GM11168 (cell line): ENCODE measurements around the gene STOML1.

Experiments
- in situ Hi-C: fragments of 300-500 bp; cut with MboI; formaldehyde crosslinking; loops from one replicate; pipeline ENCODE4 v1.12.0; 2022; ENCODE audit warnings: low sequenced_read_pairs; ENCODE audit not compliant: unreplicated experiment

Gene STOML1, protein sequence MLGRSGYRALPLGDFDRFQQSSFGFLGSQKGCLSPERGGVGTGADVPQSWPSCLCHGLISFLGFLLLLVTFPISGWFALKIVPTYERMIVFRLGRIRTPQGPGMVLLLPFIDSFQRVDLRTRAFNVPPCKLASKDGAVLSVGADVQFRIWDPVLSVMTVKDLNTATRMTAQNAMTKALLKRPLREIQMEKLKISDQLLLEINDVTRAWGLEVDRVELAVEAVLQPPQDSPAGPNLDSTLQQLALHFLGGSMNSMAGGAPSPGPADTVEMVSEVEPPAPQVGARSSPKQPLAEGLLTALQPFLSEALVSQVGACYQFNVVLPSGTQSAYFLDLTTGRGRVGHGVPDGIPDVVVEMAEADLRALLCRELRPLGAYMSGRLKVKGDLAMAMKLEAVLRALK

DNA sequence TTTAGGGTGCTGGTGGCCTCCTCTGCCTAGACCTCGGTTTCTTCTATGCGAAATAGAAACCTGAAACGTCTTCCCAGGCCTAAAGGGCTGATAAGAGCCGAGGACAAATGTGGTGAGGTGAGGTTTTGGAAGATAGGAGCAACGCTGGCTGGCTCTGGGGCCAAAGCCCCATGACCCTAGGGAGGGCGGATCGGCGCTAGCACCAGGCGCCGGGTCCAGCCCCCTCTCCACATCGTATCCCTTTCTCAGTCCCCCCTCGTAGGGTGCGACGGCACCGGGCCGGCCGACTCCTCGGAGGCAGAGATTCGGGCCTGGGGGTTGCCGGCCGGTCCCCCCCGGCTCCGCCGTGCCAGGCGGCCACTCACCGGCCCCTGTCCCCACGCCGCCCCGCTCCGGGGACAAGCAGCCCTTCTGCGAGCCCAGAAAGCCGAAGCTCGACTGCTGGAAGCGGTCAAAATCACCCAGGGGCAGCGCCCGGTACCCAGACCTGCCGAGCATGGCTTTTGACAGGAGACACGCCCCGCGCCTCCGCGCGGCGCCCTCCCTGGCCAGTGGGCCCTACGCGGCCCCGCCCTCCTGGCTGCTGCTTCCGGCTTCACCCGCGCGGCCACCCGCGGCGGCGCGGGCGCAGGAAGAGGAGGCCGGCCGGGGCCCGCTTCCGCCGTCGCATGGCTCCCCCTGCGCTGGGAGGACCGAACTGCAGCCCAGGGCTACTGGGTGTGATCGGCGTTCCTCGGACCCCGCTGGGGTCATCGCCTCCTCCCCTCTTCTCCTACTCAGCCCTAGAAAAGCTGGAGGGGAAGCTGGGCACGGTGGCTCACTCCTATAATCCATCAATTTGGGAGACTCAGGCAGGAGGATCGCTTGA, at the start of gene STOML1:
STOML1 (minus strand) TSS at position 570 of the 868 bp plus-strand sequence; CDS start at position 498, 72 bp downstream.
- in situ Hi-C loops: no loop called here

DNA sequence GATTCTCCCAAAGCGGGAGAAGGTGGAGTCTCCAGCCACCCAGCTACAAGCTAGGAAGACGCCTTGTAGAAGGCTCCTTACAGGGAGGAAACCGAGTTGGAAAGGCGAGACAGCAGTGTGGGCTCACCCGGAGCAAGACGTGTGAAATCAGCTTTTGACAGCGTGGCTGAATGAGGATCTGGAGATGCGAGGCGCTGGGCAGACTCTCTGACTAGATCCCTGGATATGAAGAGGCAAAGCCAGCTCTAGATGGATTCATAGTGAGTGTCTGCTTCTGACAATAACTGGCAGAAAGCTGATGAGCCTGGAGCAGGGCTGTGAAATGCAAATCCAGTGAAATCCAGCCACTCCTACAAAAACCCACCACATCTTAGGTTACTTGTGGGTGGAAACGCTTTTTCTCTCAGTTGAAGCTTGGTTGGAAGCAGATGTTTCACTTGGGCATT, 49.2 kb upstream of the STOML1 start:
- in situ Hi-C loops: no loop called here

DNA sequence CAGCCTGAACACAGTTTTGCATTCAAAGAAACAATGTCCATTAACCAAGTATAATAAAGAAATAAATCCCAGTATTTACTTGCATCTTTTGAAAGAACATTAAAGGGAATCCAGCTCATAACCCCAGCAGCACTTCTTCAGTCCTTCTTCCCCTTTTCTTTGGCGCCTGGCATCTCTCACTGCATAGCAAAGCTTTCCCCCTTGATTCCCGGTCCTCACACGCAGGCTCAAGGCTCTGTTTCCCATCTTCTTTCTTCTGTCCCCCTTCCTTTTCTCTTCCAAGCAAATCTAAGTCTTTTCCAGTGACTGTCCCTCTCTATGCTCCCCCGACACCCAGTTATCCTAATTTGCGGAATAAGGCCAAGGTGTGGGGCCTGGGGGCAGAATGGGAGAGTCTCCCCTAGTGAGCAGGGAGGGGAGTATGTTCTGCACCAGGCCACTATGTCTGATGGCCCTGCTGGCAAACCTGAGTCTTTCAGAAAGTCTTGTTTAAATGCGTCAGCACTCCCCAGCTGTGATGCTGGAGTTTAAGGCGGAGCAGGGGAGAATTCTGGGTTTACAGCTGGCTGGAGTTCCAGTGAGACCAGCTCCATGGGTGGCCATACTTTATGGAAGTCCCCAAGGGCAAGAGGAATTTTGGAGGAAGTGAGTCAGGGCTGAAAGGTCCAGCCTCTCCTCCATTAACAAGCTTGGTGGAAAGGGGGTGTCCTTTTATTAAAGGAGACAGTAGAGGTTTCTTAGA, 48.2 kb upstream of the STOML1 start:
- in situ Hi-C loops: no loop called here

DNA sequence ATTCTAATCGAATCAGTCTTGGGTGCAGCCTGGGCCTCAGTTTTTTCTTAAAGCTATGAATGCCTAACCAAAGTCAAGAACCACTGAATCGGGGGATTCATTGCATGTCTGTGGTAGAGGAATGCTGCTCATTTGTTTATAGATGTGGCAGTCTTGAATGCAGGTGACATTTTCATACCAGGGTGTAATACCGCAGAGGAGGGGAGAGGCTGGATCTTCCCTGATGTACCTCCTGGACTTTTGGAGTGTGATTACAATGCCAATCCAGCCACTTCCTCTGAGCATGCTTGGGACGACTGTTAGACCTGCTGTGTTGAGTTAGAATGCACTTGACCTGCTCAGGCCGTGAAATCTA, 47.5 kb upstream of the STOML1 start:
- in situ Hi-C loops: no loop called here

DNA sequence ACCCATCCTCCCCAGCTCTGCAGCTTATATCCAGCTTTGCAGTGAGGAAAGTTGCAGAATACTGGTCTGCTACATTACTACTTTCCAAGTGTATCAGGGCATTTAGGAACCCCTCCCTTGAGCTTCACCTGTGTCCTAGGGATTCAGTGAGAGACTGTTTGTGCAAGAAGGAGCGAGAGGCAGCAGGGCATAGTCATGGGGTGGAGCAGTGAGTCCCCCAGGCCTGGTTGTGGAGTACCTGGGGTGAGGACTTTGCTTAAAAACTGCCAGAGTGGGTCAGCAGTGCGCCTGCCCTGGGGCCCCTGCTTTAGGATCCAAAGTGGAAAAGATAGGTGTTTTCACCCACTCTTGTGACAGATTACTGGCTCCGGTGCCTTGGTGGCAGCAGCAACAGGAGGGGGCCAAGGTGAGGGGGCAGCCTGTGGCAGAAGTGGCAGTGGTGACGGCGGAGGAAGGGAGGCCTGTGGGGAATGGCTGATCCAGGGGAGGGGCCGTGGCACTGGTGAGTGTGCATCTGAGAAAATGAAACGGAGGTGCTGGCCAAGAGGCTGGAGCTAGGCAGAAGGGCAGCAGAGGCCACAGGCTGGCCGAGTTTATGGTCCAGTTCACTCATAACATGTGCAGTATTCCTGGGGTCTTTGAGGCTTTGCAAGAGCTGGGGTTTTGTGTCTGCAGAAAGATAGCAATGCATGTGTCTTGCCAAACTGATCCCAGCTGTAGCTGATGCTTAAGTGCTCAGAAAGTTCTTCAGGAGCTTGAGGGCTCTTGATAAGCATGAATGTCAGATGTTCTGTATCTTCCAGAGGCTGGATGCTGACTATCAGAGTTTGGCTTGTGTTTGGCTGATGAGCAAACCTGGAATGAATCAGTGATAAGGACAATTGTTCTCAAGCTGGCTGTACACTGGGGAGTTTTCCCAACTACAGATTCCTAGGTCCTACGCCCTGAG, 46.9 kb upstream of the STOML1 start:
- in situ Hi-C loops: no loop called here

DNA sequence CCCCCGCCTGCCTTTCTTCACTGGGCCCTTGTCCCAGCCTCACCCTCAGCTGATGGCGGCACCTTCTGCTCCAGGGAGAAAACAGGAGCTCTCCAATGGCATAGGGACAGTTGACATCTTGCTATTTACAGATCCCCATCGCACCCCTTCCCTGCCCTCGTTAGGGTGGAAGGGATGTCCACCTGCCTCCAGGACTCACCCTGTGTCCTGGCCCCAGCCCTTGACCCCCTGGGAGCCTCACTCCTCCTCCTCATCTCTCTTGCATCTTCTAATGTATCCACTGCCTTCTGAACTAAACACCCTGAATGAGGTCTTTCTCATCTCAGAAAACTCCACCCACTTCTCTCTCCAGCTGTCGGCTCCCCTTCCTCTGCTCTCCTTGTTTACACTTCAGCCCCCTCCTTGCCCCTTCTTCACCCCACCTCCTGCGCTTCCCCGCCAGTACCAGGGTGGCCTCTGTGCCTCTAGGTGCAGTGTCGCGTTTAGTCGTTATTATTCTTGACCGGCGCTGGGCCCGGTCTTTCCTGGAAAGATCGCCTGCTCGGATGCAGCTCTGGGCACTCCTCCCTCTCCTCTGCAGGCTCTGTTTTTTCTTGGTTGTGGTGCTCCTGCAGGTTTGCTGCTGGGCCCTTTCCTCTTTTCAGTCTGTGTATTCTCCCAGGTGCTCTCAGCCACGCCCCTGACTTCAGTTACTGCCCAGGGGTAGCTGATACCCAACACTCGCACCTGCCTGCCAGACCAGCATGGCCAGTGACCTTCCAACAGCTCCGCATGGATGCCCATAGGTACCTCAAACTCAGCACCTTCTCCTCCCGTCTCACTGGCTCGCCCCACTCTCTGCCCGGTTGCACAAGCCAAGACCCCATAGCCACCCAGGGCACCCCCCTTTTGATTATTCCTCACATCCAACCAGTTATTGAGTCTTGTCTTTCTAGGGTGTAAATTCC, 45.3 kb upstream of the STOML1 start:
- in situ Hi-C loops: no loop called here

DNA sequence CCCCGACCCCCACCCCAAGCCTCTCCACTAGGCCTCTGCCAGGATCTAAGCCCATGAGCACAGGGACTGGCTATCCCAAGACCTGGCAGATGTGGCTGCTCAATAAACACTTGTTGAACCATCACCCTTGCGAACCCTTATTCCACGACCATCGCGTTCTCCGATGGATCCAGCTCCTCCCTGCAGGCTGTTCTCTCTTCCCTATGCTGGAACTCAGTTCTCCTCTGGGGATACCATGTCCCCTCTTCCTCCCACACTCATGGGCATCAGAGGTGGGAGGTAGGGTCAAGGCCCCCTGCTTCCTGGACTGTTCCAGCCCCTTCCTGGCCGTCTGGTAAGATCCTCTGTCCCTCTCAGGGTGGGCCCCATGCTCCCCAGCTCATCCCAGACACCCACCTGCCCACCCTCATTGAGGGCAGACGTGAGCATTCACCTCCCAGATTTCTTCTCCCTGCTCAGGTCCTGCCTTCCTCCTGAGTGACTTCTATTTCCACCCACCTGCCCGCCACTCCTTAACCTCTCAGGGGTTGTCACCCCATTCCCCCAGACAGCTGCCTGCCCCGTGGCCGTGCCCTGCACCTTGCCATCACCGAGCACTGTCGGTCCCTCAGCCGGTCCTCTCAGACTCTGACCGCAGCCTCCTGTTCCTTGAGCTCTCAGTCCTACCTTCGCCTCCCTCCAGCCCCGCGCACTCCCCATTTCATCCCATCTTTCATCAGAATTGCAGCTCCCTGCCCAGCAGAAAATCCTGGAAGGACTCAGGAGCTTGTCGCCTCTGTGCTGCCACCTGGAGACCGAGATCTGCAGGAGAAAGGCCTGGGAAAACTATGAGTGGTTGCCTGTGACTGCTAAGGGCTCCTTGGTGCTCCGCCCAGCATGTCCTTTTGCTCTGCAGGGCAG, 44.4 kb upstream of the STOML1 start:
- in situ Hi-C loops: no loop called here

DNA sequence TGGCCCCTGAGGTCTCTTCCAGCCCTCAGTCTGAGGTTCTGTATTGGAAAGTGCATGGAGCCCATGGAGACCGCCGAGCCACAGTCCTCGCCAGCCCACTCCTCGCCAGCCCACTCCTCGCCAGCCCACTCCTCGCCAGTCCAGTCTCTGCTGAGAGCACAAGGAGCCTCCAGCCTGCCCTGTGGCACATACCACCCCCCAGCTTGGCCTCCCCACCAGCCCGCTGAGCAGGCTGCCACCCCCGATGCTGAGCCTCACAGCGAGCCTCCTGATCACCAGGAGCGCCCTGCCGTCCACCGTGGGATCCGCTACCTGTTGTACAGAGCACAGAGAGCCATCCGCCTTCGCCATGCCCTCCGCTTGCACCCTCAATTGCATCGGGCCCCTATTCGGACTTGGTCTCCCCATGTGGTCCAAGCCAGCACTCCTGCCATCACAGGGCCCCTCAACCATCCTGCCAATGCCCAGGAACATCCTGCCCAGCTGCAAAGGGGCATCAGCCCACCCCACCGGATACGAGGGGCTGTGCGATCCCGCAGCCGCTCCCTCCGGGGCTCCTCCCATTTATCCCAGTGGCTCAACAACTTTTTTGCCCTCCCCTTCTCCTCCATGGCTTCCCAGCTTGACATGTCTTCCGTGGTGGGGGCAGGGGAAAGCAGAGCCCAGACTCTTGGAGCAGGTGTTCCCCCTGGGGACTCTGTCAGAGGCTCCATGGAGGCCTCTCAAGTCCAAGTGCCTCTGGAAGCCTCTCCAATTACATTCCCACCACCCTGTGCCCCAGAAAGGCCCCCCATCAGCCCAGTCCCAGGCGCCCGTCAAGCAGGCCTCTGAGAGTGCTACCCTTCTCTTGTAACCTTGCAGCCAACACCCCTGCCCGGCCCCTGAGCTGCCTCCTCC, 43.3 kb upstream of the STOML1 start:
- in situ Hi-C loops: no loop called here

DNA sequence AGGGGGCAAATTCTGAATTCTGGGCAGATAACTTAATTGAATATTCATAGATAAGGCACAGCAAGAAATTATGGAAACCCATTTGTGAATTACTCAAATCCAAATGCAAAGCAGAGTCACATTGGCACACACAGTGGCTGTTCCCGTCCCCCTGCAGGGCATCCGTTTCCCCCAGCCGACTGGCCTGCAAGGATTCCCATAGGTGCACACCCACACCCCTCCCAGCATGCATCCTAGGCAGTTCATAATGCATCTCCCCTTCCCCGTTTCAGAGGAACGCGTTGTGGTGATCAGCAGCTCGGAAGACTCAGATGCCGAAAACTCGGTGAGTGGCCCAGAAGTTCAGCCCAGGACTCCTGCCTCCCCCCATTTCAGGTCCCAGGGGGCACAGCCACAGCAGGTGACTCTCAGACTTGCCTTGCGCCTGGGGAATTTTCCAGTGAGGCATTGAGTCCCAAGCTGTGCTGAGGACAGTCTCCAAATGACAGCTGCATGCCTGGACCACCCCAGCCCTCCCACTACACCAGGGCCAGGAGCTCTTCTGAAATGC, 42.2 kb upstream of the STOML1 start:
- in situ Hi-C loops: no loop called here

DNA sequence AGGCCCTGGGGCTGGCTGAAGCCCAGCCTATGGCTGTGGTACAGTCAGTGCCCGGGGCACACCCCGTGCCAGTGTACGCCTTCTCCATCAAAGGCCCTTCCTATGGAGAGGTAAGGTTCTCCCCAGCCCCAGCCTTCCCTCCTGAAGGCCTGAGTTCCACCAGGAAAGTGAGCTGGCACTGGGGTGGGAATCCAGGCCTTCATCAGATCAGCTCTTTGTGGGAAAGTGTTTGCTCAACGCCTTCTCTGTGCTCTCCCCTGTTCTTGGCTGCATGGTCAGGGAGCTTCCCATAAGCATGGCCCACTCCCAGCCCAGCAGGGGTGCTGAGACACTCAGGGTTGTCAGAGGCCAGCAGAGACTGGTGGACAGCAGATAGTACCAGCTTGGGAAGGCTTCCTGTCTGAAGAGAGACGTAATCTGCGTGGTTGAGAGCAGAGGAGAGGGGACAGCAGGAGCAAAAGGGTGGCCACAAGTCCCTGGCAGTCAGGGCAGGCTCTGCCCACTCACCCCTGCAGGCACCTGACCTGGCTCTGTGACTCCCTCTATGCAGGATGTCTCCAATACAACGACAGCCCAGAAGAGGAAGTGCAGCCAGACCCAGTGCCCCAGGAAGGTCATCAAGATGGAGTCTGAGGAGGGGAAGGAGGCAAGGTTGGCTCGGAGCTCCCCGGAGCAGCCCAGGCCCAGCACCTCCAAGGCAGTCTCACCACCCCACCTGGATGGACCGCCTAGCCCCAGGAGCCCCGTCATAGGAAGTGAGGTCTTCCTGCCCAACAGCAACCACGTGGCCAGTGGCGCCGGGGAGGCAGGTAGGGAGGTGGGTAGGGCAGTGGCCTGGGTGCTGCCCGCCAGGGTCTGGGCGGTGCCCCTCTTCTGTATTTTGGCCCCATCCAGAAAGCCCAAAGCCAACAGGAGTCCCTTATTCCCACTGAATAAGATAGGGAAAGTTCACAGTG, 40.8 kb upstream of the STOML1 start:
- in situ Hi-C loops: no loop called here

DNA sequence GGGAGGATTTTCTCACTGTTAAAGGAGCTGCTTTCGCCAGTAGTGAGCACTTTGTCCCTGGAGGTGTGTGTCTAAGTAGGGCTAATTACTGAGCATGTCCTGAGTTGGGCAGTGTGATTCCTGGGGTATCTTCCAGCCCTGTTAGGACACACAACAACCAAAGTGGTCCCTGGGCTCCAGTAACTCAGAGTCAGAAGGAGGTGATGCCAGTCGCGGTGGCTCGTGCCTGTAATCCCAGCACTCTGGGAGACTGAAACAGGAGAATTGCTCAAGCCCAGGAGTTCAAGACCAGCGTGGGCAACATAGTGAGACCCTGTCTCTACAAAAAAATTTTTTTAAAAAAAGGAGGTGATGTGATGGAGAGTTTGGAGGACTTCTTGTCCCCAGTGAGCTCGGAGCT, 40.0 kb upstream of the STOML1 start:
- in situ Hi-C loops: no loop called here

DNA sequence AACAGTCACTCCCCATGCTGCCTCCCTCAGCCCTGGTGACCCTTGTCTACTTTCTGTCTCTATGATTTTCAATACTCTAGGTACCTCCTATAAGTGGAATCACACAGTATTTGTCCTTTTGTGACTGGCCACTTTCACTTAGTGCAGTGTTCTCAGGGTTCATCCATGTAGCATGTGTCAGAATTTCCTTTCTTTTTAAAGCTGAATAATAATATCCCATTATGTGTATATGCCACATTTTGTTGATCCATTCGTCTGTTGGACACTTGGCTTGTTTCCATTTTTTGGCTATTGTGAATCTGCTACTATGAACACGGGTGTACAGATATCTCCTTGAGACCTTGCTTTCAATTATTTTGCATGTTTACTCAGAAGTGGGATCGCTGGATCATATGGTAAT, 36.6 kb upstream of the STOML1 start:
- in situ Hi-C loops: no loop called here

DNA sequence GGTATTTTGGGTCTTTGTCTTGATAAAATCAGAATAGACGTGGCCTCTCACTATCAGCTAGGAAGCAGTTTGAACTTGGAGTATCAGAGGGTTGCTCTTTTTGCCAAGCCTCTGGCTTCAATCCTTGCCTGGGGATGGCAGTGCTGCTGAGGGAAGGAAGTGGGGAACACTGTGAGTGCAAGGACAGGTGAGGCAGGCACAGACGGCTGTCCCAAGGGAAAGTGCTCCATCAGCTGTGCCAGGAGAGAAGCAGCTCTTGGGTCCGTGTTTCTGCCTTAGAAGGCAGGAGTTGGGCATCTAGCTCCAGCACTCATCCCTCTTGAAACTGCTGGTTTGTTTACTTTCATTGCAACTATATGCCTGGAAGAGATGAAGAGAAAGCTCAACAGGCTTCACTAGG, 35.6 kb upstream of the STOML1 start:
- in situ Hi-C loops: no loop called here

DNA sequence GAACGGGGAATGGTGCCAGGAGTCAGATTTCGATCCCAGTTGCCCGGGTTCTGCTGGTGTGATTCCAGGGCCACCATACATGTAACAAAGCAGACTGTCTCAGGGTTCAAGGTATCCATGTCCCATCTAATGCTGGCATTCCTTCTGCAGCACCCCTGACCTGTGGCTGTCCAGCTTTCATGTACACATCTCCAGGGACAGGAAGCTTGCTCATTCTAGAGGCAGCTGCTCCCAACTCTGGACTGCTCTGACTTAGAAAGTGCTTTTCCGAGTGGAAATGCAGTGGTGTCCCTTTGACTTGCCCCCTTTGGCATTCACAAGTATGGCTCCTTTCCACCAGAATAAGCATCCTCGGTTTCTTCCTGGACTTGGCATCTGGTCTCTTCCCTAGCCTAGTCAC, 33.3 kb upstream of the STOML1 start:
- in situ Hi-C loops: no loop called here

DNA sequence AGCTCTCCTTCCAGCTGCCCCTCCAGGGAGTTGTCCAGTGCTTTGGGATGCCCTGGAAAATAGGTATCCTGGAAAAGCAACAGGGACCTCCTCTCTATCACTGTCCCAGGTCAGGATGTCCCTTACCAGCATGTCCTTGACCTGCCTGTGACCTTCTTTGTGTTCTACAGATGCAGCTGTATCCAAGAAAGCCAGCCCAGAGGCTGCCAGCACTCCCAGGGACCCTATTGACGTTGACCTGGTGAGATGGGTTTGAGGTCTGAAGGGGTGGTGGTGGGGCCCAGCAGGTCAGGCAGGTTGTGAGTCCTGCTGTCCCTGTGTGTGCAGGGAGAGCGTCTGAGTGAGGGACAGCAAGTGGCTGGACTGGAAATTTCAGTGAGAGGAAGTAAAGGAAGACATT, 32.6 kb upstream of the STOML1 start:
- in situ Hi-C loops: no loop called here
